GM12801 (cell line): ENCODE results near the gene FZD4.

Experiments
- CTCF ChIP-seq: IDR thresholded peaks from one replicate; pipeline ENCODE4 v1.5.1; 2011; ENCODE audit warnings: control low read depth; ENCODE audit not compliant: insufficient read length; ENCODE audit errors: extremely low read depth

FZD4 gene

DNA sequence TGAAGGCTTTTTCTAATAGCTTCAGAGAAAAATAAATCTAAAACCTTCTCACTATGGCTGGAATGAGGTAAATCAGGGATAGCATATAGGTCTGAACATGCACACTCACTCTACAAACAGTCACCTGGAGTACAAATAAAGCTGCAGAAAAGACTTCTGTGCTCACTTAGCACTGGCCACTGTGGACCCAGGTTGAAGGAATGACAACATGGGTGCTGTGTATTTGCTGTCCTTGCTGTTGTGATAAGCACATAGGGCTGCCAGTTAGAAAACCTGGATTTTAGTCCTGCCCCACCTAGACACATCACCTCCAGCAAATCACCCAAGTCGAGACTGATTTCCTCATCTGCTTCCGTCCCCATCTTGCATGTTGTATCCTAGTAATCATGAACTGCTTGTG, 51.2 kb downstream of the FZD4 start:
- no peak for TF ChIP-seq CTCF

DNA sequence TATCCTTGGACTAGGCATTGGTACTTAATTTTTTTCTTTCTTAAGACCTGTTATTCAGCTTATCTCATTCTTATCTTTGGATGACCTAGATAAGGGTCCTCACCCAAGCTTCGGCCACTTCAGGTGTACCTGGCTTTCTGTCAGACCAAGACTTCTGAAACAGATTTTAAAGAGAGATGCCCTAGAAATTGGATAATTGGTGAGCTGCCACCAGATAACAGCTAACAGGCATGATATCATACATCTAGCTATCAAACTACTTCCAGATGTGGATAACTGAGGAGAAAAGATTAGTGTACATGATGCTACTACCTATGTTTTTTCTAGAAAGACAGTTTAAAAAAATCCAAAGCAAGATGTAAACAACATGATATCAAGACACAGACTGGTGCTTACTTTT, 52.9 kb downstream of the FZD4 start:
- TF ChIP-seq CTCF = no peak

GRCh38 chr11:86901599-86901998, 53.6 kb downstream of the FZD4 start:
- TF ChIP-seq CTCF = no peak

GRCh38 chr11:86900162-86900561, 55.0 kb downstream of the FZD4 start:
- no peak for TF ChIP-seq CTCF

- no peak for TF ChIP-seq CTCF
These were observed 56.5 kb downstream of the FZD4 start for GRCh38 chr11:86898689-86899088.

- no peak for TF ChIP-seq CTCF
These were observed 58.8 kb downstream of the FZD4 start for GRCh38 chr11:86896441-86896841.
